HG03571 (cell line): ENCODE data around the gene ST3GAL5.
A peak's percentile ranks its signal among the peaks of the same experiment; 100 is the strongest.
"Not testable (repeated sequence)": the region's sequence is repeated elsewhere in the genome, so short reads cannot be mapped to it uniquely, and the experiment has no call there.

Experiments
- ATAC-seq: cut with Tn5 transposase; IDR thresholded peaks from one replicate; pipeline ENCODE4 v1.9.1; 2021; ENCODE audit not compliant: unreplicated experiment

The ST3GAL5 gene

DNA sequence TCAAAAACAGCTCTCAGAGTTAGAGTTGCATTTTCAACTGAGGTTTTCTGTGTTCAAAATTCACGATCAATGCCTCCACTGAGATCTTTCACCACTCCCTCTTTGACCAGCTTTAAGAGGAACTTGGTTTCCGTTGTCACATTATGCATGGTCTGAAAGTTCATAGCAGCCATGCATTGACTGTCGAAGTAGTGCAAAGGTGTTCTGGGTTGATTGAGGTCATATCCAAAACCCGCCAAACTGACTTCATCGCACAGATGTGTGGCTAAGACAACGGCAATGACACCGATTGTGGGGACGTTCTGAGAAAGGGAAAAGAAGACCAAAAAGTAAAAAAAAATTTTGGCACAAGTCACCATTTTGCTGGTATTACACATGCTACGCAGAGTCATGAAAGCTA is 48.7 kb downstream of the ST3GAL5 start:
- no peak for ATAC-seq

GRCh38 chr2:85839461-85839860 is 49.3 kb downstream of the ST3GAL5 start:
- ATAC-seq, result no peak

- ATAC-seq, result no peak
Measured at GRCh38 chr2:85838641-85839040, 50.1 kb downstream of the ST3GAL5 start.

DNA sequence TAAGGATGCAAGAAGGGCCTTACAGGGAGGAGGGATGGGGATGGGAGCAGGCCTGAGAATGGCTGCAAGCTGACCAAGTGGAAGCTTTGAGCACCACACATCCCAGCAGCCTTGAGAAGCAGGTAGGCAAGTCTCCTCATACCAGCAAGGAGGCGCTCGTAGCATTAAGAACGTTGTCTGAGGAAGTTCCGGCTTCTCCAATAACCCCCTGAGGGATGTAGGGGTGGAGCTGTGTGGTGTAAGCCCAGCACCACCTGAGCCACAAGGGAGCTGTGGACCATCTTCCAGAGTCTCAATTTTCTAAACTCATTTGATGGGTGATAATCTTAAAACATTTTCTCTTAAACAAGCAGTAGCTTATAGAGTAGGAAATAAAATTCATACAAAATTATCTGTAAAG is 50.6 kb downstream of the ST3GAL5 start:
- no peak for ATAC-seq

- ATAC-seq, result no peak
Measured at GRCh38 chr2:85834466-85834865, 54.3 kb downstream of the ST3GAL5 start.

DNA sequence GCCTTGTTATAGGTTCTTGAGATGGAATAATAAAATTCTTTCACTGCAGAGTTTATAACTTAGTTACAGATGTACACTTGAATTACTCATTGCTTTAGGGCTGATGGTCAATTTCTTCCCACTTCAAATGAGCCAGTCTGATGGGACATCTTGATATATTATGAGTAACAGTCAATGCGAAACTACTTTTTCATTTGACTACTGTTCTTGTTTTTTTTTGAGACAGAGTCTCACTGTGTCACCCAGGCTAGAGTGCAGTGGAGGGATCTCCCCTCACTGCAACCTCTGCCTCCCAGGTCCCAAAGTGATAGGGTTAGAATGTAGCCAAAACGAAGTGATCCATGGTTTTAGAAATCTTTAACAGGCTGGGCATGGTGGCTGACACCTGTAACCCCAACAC is 57.1 kb downstream of the ST3GAL5 start:
- no peak for ATAC-seq

- ATAC-seq, result no peak
Measured at GRCh38 chr2:85830645-85831044, 58.1 kb downstream of the ST3GAL5 start.

GRCh38 chr2:85829394-85829793 is 59.4 kb downstream of the ST3GAL5 start:
- ATAC-seq, result not testable (repeated sequence)

DNA sequence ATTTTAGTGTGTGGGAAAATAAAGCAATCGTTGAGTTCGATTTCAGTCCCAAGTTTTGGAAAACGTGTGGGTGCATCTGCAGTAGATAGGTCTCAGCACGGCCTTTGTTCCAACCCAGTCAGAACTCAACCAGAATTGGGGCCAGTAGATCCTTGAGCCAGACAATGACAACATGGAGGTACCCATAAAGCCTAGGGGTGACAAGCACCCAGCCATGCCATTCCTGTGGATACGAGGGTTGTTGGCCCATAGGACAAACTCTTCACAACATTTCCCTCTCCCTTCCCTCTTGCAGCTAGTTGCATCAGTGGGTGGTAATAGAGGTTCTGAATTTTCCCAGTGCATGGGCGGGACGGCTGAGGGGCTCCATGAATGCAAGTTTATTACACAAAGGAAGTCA is 60.1 kb downstream of the ST3GAL5 start:
- no peak for ATAC-seq

DNA sequence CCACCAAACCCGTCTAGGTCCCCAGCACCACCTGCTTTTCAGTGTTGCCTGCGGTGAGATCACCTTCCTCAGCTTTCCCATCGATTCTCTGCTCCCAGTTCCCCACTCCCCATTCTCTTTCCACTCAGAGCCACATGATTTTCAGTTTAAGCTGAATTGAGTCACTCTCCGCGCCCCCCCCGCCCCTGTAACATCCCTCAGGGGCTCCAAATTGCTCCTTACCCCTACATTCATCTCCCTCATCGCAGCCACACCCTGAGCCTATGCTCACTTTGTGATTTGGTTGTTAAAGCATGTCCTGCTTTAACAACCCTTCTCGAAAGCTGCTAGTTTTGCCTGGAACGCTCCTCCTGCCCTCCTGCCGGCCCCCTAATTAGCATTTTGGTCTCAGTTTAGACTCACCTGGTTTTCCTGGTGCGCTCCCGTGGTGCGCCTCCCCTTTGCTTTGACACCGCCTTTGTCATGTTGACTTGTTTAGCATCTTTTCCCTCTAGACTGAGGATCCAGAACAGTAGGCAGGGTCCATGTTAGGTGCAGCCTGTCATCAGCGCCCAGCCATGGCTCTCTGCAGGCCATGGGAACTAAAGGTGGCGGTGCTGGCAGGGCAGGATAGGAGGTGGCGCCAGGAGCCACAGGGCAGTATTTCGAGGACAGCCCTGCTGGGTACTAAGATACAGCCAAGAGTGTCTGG is 60.8 kb downstream of the ST3GAL5 start:
- no peak for ATAC-seq

- peak; percentile 59 for ATAC-seq
Measured at GRCh38 chr2:85826990-85827878, 61.6 kb downstream of the ST3GAL5 start.

DNA sequence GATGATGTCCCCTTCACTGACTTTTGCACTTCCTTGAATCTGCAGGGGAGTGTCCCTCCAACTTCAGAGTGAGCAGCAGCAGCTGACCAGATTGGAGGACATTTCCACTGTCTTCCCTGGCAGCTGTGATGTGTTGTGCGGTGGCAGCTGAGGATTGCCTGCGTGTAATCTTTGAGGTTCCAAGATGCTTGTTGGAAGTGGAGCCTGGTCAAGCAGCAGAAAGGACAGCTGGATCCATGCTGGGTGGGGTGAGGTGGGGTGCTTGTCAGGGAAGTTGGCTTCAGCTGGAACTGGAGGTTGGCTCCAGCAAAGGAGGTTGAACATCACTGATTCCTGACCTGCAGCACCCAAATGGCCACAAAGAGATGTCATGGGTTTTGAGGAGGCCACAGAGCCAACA is 64.8 kb downstream of the ST3GAL5 start:
- ATAC-seq, result no peak

- ATAC-seq, result no peak
Measured at GRCh38 chr2:85822766-85823165, 66.0 kb downstream of the ST3GAL5 start.

DNA sequence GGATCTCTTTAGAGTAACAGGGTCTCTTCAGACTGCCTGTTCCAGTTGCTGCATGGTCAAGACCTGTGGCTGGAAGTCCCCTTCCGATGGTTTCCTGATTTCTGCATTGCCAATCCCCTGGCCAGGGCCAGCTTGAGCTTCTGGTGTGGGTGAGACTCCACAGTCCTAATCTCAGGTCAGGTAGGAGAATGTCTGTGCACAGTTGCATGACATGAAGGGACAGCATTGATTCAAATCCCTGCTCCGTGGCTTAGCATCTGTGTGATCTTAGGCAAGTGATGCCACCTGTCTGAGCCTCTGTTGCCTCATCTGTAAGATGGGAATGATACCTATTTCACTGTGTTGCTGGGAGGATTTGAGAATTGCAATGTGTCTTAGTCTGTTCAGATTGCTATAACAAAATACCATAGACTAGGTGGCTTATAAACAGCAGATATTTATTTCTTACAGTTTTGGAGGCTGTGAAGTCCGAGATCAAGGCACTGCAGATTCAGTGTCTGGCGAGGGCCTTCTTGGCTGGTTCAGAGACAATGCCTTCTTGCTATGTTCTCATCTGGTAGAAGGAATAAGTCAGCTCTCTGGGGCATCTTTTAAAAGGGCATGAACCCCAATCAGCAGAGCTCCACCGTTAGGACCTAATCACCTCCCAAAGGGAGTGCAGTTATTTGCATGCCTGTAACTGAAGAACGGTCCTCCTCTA is 68.8 kb downstream of the ST3GAL5 start:
- no peak for ATAC-seq

GRCh38 chr2:85814802-85815550 is 73.8 kb downstream of the ST3GAL5 start:
- no peak for ATAC-seq

DNA sequence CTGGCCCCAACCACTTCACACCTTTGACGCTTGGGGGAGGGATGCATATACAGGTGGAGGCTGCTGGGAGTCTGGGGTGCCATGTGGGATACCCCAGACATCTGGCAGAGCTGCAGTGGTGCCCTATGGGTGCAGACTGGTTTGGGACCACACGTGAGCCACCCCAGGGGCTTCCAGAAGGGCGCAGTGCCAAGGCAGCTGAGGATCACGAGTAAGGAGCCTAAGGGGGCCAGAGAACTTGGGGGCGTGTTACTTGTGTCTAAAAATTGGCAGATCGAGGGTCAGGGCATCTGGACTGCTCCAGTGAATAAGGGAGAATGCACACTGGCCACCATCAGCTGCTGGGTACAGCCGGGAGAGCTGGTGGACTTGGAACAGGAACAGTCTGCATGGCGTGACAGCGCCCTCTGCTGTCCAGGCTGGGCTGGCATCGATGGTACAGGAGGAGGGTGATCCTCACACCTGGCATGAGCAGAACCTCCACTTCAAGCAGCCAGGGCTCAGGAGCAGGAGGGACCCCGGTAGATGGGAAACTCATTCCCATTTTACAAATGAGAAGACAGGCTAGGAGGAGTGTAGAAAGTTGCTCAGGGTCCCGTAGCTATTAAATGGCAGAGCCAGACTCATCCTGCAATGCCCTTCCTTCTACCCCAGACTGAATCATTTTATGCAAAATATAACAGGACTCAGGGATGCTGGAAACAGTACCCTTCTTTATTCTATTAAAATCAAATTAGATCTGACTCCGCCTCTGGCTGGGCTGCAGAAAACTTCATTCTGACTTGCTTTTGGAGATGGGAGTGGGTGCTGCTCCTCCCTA is 74.6 kb downstream of the ST3GAL5 start:
- no peak for ATAC-seq

DNA sequence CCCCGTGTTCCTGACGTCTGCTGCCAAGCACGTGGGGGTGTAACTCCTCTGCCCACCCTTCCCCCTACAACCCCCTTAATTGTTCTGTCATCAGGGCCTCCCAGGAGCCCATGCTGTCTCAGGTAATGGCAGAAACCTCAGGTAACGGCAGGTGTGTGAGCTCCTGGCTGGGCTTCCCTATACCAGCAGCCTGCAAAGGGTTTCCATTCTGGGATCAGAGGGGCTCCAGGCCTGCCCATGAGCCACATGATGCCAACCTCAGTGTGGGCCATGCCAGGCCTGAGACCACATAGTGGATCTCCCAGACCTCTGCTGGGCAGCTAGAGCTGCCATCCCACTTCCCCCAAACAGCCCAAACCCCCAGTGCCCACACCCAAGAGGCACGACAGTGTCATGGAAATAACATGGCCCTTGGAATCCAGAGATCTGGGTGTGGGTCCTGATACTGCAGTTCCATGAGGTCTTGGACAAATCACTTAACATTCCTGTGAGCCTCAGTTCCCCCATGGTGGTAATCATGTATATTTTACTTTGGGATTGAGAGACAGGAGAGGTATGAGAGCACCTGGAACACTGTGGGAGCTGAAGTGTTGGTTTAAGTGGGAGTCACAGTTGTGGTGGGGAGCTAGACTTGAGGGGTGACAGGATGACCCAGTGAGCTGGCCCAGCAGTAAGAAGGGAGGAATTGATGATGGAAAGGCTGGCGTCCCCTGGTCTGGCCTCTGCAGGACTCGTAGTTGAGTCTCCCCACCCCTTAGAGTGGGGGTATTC is 75.4 kb downstream of the ST3GAL5 start:
- ATAC-seq, result no peak

- ATAC-seq, result no peak
Measured at GRCh38 chr2:85812094-85812735, 76.6 kb downstream of the ST3GAL5 start.
